ENCODE data around the gene JPH4.
"Not testable (repeated sequence)": the region's sequence is repeated elsewhere in the genome, so short reads cannot be mapped to it uniquely, and the experiment has no call there.

JPH4 gene

DNA sequence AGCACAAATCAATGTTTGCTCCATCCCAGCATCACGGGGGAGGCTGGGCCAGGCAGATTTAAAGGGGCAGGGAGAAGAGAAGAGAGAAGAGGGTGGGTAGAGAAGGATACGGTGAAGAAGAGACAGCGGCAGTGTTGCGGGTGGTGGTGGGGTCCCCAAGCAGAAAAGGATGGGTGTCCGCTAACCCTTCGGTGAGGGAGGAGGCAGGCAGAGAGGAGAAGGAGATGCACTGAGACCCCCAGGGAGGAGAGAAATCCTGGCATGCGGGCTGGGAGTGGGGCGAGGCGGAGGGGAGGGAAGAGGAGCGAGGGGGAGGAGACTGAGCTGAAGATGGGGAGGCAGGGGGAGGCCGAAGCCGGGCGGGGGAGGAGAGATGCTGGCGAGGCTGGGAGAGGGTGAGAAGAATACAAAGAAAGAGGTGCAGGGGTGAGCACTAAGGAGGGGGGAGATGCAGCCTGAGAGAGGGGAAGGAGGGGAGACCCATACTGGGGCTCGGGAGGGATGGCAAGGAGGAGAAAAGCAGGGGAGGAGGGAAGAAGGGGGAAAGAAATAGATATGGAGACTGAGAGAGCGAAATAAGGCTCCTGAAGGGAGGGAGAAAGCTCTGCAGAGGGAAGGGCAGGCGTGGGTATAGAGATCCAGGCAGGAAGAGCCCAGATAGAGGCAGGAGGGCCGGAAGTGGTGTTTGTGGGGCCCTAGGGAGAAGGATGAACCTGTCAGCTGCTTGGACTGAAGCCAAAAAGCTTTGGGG, at the start of gene JPH4:
Gene JPH4 (minus strand): TSS at position 231 of the 751 bp plus-strand sequence. CDS start 1,337 bp downstream, outside the sequence.
- DNase-seq (ENCODE audit: low read depth, low spot score) = no peak

GRCh38 chr14:23627961-23628360, 49.4 kb upstream of the JPH4 start:
- DNase-seq (ENCODE audit: low read depth, low spot score) = no peak

DNA sequence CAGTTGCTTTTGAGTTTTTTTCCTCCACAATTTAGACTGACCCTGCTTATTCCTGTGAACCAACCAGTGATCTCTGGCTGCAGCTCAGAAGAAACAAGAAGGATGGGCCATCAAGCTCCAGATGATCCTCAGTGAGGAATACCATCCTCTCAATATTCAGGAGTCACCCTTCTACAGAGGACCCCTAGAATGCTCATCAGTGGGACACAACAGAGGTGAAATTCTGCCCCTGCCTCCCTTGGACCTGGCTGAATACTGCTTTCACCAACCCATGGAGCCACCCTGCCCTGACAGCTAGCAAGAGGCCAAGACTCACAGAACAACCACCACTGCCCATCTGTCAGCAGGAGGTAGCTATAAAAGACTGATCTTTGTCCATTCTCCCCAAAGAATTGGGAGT, 48.4 kb upstream of the JPH4 start:
- no peak for DNase-seq (ENCODE audit: low read depth, low spot score)

DNA sequence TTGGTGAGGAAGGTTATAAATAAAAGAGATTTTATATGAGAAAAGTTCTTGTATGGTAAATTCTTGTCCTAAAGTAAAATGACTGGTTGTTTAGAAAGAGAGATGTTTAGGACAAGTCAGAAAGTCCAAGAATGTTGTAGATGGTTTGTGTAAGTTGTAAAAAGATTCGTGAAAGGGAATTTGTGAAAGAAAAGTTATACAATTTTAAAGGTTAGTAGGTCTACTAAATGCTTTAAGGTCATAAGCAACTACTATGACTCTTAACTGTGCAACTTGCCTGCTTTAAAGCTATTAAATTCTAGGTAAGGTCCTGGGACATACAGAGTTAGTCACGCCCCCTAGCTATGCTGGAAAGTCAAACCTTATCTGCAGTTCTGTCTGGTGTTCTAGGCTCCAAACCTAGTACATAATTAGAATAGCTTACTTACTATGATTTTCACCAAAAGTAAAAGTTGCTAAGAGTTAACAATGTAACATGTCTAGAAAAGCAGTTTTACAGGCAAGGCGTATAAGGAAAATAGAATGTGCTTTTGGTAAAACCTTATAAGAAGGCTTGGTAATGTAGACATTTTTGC, 46.3 kb upstream of the JPH4 start:
- no peak for DNase-seq (ENCODE audit: low read depth, low spot score)

- DNase-seq (ENCODE audit: low read depth, low spot score) = no peak
These were observed 45.4 kb upstream of the JPH4 start for GRCh38 chr14:23623962-23624361.

- no peak for DNase-seq (ENCODE audit: low read depth, low spot score)
These were observed 44.4 kb upstream of the JPH4 start for GRCh38 chr14:23622990-23623389.

GRCh38 chr14:23621932-23622730, 43.5 kb upstream of the JPH4 start:
- no peak for DNase-seq (ENCODE audit: low read depth, low spot score)

GRCh38 chr14:23621204-23621931, 42.8 kb upstream of the JPH4 start:
- no peak for DNase-seq (ENCODE audit: low read depth, low spot score)

- no peak for DNase-seq (ENCODE audit: low read depth, low spot score)
These were observed 41.6 kb upstream of the JPH4 start for GRCh38 chr14:23620177-23620702.

DNA sequence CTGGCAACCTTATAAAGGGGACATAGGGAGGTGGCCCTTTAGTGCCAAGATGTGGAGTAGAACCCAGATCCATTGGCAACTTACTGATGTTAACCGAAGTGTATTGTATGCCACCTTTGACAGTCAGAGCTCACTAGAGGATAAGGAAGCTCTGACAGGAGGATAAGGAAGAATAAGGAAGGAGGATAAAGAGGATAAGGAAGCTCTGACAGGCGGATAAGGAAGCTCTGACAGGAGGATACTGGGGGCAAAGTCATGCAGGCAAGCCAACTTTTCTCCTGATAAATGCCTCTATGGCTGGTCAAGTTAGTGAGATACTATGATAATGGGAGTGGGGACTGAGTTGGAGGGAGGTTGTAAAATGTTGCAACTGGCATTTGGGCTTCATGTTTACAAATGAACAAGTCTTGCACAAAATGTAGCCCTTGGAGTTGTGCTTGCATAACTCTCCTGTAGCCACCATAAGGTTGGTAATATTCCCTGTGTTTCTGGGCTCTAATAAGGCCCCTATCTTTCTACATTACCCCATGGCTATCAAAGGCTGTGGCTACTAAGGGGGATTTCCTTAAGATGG, 39.9 kb upstream of the JPH4 start:
- no peak for DNase-seq (ENCODE audit: low read depth, low spot score)

- no peak for DNase-seq (ENCODE audit: low read depth, low spot score)
These were observed 38.9 kb upstream of the JPH4 start for GRCh38 chr14:23617539-23617938.

DNA sequence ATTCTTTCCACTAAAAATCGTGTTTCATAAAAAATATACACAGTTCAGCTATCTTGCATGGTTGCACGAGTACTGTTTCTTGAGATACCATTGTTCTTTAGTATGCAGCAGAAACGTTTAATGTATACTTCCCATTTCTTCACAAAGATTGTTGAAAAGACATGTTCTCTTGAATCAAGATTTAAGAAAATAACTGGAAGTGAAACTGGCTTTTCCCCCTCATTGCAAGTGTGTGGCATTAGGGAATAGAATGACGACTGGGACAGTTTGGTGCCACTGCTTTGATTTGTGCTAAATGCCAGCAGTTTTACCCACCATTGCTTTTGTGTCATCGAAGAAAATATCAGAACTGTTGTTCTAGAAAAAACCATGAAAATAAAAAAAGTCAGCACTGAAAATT, 37.3 kb upstream of the JPH4 start:
- DNase-seq (ENCODE audit: low read depth, low spot score) = no peak

- no peak for DNase-seq (ENCODE audit: low read depth, low spot score)
These were observed 35.8 kb upstream of the JPH4 start for GRCh38 chr14:23614395-23614828.

GRCh38 chr14:23613242-23614070, 34.9 kb upstream of the JPH4 start:
- DNase-seq (ENCODE audit: low read depth, low spot score) = no peak

DNA sequence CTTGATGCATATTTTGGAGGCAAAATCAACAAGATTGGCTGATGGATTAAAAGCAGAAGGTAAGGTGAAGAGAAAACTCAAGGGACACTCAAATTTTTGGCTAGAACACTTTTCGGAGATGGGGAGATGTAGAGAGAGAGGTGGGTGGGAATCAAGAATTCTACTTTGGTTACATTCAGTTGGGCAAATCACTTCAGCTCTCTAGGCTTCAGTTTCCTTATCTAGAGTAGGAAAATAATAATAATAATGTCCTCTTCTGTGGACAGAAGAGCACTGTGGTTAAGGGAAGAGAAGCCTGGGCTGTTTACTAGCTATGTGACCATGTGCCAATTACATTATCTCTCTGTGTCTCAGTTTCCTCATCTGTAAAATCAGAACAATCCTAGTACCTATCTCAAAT, 34.2 kb upstream of the JPH4 start:
- no peak for DNase-seq (ENCODE audit: low read depth, low spot score)

- DNase-seq (ENCODE audit: low read depth, low spot score) = no peak
These were observed 33.8 kb upstream of the JPH4 start for GRCh38 chr14:23612354-23612732.

DNA sequence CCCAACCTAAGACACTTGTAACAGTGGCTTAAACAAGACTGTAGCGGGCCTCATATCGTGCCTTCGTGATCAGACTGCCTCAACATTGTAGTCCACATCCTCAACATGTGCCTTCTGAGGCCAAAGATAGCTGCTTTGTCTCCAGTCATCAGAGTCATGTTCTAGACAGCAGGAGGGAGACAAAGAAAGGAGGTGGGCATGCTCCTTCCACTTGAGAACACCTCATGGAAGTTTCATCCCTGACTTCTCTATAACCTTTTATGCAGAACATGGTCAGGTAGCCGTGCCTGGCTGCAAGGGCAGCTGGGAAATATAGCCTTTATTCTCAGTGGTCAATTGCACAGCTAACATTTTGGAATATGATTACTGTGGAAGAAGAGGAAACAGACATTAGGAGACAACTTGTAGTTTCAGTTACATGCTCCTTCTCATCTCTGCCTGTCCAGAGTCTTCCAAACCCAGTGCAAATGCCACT, 32.3 kb upstream of the JPH4 start:
- no peak for DNase-seq (ENCODE audit: low read depth, low spot score)

DNA sequence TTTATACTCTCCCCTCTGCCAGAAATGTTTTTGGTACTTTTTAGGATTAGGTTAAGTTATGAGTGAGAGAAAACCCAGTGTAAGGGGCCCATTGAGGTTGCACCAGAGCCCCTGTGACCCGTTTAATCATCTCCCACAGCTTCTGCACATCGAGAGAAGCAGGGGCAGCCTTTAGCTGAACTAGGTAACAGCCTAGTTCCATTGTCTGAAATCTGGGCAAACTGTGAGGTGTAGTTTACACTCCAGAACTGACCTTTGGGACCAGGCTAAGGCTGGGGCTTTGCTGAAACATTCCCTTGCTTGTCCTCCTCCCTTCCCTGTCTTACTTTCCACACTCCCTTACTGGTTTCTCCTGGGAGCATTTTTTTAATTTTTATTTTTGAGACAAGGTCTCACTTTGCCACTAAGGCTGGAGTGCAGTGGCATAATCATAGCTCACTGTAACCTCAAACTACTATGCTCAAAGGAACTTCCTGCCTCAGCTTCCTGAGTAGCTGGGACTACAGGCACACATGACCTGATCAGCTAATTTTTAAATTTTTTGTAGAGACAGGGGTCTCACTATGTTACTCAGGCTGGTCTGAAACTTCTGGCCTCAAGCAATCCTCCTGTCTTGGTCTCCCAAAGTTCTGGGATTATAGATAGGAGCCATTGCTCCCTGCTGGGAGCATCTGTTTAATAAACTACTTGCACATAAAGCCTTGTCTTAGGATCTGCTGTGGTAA, 31.7 kb upstream of the JPH4 start:
- no peak for DNase-seq (ENCODE audit: low read depth, low spot score)

- DNase-seq (ENCODE audit: low read depth, low spot score) = not testable (repeated sequence)
These were observed 31.0 kb upstream of the JPH4 start for GRCh38 chr14:23609411-23610089.
